GM21390 (cell line): ENCODE measurements around the gene UBE2E2.
A peak's percentile ranks its signal among the peaks of the same experiment; 100 is the strongest.
"Not testable (repeated sequence)": the region's sequence is repeated elsewhere in the genome, so short reads cannot be mapped to it uniquely, and the experiment has no call there.

ENCODE experiments used
- ATAC-seq: cut with Tn5 transposase; IDR thresholded peaks from one replicate; pipeline ENCODE4 v1.9.1; 2021; ENCODE audit not compliant: unreplicated experiment

Gene UBE2E2

GRCh38 chr3:23320586-23321570, 117.8 kb downstream of the UBE2E2 start:
- no peak for ATAC-seq

DNA sequence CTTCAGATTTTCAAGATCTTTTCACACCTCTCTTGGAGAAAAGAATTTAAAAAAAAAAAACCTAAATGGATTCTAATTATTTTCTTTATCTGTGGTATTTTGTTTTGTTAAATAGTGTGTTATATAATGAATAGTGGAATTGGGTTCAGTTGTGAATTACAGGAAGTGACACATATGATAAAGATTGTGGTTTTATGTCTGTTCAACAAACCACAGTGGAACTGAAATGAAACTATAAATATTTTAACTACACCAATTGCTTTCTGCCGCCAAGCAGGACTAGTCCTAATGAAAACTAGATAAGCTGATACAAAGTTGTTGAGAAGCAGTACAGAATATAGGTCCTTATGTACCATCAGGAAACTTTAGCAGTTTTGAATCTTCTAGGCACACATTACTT, 121.6 kb downstream of the UBE2E2 start:
- ATAC-seq, result peak; percentile 63

DNA sequence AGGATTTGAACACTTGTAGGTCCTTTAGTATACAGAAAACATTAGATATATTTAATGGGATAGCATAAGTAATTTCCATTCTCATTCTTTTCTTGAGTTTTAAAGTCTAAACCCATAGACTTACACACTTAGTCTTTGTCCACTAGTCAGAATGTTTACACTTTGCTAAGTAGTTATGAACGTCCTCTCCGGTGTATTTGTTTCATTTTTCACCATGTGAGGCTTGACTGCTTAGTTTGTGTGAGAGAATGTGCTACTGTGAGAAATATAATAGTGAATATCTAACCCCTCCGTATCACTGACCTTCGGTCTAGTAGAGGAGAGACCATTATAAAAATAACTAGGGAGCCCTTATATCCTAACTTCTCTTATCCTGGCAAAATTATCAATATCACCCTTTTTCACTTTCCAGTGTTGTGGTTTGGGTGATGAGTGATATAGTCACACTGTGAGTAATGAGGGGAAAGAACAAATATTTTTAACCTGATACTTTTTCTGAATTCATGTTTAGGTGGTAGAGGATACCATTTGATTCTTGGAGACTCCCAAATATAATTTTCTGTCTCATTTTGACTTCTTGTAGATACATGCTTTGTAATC, 122.4 kb downstream of the UBE2E2 start:
- ATAC-seq, result peak; percentile 55

DNA sequence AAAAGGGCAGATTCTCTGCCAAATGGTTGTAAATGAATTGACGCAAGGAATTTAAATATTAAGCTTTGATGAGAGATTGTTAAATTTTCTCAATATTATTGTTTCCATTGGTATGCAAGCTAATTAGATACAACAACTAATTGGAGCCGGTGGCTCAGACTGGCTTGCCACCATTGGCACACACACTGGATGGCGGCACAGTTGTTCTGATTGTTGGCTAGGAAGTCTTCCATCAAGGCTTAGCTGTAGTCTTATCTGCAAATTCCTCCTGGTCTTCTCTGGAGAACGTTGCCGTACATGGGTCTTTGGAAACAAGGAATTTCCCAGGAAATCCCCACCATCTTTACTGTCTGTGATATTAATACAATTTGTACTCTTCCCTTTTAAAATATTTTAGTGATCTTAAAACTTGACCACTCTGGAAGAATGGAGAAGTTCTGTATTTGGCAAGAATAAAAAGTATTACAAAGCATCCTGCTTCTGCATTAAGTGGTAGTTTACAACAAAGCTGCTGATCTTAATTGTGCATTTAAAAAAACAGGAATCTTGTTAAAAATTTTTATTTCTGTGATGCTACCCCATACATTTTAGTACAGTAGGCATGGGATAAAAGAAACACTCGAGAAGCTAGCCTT, 126.5 kb downstream of the UBE2E2 start:
- no peak for ATAC-seq

DNA sequence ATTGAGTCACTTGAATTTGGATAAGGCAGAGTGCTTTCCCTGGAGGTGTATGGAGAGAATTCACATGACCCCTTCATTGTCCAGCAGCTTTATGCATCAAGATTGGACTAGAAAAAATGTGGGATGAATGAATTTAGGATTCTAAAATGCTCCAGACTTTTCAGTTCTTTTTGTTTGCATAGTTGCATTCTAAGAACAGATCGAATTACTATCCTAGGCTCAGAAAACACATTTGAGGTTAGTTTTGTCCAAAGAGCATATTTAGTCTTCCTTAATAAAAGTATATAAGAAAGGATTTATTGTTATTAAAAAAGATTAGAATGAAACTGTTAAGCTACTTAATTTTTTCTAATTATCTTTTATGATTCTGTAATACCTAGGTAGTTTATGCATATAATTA, 127.4 kb downstream of the UBE2E2 start:
- no peak for ATAC-seq

DNA sequence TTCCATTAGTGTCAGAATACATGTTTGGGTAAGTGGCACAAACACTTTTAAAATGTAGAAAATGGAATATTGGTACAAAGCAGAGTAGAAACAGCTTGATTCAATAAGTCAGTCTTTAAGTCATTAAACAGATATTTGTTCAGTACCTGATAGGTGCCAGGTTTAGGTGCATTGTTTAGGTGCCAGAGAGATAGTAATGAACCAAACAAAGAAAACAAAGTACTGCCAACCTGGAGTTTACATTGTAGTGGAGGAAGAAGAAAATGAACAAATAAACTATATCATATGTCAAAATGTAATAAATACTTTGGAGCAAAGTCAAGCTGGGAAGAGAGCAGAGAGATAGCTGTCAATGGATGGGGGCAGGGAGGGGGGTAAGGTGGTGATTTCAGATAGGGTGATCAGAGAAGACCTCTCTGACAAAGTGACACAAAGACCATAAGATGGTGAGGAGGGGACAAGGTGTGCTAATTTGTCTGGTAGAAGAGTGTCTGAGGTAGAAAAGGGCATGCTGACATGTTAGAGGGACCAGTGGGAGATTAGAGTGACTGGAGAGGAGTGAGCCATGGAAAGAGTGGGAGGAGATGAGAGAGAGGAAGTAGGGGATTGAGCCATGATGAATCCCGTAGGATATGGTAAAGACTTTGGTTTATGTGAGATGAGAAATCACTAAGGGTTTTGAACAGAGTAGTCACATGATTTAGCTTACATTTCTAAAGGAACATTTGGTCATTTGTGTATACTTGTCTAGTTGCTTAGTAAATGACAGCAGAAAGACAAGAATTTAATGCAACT, 128.2 kb downstream of the UBE2E2 start:
- ATAC-seq, result no peak

DNA sequence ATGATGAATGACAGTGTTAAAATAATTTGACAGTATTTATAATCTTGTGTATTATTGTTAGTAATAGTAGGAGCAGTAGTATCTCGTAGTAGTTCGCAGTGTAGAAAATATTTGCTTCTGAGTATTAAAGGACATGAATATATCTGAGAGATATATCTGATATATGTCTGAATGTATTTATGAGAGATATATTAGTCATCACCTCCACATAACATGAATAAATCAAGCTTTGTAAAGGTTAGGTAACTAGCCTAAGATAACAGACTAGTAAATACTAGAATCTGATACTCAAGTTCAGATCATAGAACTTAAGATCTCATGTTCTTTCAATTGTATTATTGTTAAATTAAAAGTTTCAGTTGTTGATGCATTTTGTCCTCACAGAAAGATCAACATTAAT, 130.5 kb downstream of the UBE2E2 start:
- ATAC-seq, result no peak

- not testable (repeated sequence) for ATAC-seq
Measured at GRCh38 chr3:23336853-23337252, 133.7 kb downstream of the UBE2E2 start.

DNA sequence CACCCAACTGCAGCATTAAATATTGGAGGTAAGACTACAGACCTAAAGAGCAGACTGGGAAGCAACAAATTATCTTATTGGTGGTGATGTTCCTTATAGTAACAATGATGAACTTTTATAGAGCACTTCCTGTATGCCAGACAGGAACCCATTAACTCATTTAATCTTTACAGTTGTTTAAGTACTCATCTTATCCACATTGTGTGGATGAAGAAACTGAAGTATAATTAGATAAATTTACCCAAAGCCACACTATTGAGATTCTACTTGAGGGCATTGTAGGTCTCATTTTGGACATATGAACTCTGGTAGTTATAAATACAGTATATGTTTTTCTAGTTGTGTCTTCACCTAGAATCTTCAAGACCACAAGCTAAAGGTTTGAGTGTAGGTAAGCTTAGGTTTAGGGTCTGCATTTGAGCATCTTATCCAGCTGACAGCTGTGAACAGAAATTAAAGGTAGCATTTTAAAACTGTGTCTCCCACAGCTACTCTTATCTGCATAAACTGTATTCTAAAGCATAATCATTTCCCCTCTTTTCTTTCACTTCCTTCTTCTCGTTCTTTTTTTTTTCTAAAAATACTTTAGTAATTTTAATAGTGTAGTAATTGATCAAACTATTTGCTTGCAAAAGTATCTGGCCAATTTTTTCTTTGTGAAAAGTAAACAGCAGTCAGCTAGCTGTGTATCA, 138.2 kb downstream of the UBE2E2 start:
- ATAC-seq, result peak; percentile 65

DNA sequence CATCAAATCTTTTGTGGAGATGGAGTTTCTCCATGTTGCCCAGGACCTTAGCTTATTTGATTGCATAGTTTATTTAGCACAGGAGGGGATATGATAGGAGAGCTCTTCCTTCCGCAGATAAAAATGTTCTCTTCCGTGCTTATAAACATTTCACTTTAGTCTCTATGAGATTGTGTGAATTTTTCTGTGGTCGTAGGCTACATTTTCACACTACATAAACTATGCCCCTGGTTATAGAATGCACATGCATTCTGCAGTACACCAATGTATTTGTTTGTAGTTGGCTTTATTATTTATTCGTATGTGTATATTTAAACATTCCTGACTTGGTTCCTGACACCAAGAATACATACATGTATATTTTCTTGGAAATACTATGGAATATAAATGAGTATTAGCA, 139.2 kb downstream of the UBE2E2 start:
- ATAC-seq, result no peak

DNA sequence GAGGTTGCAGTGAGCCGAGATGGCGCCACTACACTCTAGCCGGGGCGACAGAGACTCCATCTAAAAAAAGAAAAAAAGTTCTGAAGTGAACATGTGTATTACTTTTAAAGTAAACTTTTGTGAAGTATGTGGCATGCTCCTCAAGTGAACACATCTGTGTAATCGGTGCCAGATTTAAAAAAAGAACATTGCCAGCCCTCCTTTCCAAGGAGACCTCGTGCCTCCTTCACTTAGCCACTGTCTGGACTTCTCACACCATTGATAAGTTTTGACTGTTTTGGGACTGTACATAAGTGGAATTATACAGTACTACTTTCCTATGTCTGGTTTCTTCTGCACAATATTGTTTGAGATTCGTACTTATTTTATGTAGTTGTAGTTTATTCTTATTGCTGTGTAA, 140.4 kb downstream of the UBE2E2 start:
- no peak for ATAC-seq

DNA sequence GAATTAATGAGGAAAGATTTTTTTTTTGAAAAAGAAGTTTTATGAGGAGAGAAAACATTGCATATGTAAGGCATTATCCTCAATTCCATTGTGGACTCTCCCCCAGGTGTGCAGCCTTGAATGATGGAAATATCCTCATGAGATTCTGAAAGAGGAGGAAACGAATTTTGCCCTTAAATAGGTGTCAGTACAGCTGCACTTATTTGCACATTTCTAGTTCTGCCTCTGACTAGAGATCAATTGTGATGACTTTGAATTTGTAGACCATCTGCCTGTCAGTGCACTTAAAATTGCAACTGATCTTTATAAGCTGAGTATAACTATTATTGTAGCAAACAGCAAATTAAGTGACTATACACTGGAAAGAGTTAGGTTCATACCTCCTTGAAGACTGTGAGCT, 141.8 kb downstream of the UBE2E2 start:
- ATAC-seq, result no peak

DNA sequence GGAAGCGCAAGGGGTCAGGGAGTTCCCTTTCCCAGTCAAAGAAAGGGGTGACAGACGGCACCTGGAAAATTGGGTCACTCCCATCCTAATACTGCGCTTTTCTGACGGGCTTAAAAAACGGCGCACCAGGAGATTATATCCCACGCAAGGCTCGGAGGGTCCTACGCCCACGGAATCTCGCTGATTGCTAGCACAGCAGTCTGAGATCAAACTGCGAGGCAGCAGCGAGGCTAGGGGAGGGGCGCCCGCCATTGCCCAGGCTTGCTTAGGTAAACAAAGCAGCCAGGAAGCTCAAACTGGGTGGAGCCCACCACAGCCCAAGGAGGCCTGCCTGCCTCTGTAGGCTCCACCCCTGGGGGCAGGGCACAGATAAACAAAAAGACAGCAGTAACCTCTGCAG, 146.3 kb downstream of the UBE2E2 start:
- ATAC-seq, result not testable (repeated sequence)

DNA sequence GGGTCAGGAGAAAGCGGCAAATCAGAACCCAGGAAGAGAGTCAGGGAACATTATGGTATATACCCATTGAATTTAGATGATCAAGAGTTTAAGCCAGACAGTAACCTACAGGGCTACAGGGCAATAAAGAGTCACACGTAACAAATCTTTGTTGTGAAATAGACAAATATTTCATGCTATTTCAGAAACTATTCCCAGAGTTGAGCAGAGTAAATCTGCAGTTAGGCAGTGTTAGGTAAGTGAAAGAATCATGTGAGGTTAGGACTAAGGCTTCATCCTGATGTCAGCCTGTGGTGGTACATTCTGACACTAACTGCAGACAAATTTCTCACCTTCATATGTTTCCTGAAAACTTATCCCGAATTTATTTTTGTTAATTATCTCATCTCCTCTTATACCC, 153.0 kb downstream of the UBE2E2 start:
- ATAC-seq, result no peak

DNA sequence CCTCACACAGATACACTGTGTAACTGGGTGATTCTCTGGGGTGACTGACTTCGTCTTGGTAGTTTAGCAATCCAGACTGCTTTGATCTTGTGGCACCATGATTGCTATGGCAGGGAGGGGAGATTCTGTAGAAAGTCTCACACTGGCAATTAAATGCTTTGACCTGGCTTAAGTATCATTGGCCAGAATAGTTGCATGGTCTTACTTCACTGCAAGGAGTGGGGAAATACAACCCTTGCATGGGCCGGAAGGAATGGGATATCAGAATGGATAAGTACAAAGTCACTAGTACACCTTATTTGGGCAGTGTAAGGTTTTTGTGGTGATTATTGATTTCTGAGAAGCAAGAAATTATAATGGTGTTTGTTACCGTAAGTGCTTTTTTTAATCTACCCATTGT, 153.8 kb downstream of the UBE2E2 start:
- no peak for ATAC-seq

GRCh38 chr3:23359116-23359515, 156.0 kb downstream of the UBE2E2 start:
- no peak for ATAC-seq

GRCh38 chr3:23365066-23365465, 161.9 kb downstream of the UBE2E2 start:
- ATAC-seq, result no peak

DNA sequence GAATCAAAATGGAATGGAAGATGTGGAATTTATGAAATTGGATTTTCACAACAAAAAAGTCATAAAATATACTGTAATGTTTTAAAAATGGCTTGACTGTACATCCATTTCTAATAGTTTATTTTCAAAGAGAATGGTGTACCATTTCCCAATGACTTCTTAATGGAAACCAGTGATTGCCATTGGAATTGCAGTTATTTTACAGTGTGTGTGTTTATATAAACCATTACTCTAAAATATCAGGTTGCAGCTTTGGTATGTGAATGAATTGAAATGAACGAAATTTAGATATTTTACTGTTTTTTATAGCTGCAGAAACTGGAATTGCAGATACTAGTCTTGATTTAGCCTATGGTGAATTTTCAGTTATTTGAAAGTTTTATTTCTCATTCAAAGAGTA, 165.6 kb downstream of the UBE2E2 start:
- ATAC-seq, result no peak

- no peak for ATAC-seq
Measured at GRCh38 chr3:23372285-23372684, 169.2 kb downstream of the UBE2E2 start.

DNA sequence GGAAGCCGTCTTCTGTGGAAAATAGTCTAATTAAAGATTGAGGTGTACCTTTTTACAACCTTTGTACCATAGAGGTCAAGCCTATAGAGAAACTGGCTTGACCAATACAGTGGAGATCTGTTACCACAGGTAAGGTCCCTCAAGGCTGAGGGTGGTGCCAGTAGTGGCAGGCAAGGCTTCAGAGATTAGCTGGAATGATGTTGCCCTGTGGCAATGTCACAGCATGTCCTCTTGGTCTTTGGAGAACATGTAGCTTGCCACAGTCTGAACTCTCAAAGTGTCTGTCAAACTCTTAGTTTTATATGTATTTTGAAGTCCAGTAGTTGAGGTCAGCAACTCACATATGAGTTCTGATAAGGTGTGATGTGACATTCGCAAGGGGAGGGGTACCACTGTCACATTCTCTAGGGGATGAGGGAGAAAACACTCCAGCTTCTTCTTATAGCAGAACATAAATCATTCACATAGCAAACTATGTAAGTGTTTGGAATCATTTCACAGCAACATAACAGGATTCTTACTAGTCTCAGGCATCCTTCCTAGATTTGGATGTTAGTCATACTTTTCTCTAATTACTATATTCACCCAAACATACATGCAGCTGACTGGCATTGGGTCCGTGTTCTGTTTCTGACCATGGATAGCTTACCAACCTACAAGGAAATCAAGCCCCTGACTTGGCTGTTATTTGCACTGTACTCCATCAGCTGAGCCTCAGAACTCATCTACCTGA, 173.6 kb downstream of the UBE2E2 start:
- ATAC-seq, result no peak
